Activated CD4-positive, alpha-beta memory T cell treated with anti-CD3 and anti-CD28 coated beads, Interleukin-2, amount 10 ng/mL, durations not matched to agents 7 days and 5 days (primary cell): ENCODE measurements around the gene NUDT8. TPM values are rescaled to one million over a fixed set of nuclear protein-coding genes. Genes with fewer than 3 reads are reported as not detected.

Experiments
- CTCF ChIA-PET: fragments of 350-600 bp; sonication (Branson Sonifier 250); formaldehyde crosslinking; loops from one replicate; lab custom pipeline; 2021; ENCODE audit warnings: antibody characterized with exemption, inconsistent platforms; lab: Charles Lee
- POLR2A ChIA-PET: fragments of 350-600 bp; sonication (Branson Sonifier 250); formaldehyde crosslinking; loops from one replicate; lab custom pipeline; 2021; ENCODE audit warnings: antibody characterized with exemption; lab: Charles Lee
- DNase-seq: peaks from one replicate; pipeline ENCODE4 v3.0.0-alpha.2; 2020
- H3K27ac Mint-ChIP-seq: one replicate; pipeline ENCODE4 v1.8.0; 2021; ENCODE audit warnings: mild to moderate bottlenecking, mixed read lengths
- H3K27me3 Mint-ChIP-seq: one replicate; pipeline ENCODE4 v1.8.0; 2021; ENCODE audit warnings: mixed read lengths
- H3K36me3 Mint-ChIP-seq: one replicate; pipeline ENCODE4 v1.8.0; 2021; ENCODE audit warnings: low read depth, mixed read lengths
- H3K4me1 Mint-ChIP-seq: one replicate; pipeline ENCODE4 v1.8.0; 2021; ENCODE audit warnings: mixed read lengths
- H3K4me3 Mint-ChIP-seq: one replicate; pipeline ENCODE4 v1.8.0; 2021; ENCODE audit warnings: mild to moderate bottlenecking, mixed read lengths
- H3K9me3 Mint-ChIP-seq: one replicate; pipeline ENCODE4 v1.8.0; 2021; ENCODE audit warnings: mixed read lengths
- total RNA-seq, 2 experiments: library from RNA; stranded (reverse); gene quantifications; one replicate each; pipeline ENCODE4 v1.2.3, GENCODE V29; 2021

NUDT8 gene
- total RNA-seq, 2 experiments from 2014 or later, result 9.3 to 10.8 TPM

DNA sequence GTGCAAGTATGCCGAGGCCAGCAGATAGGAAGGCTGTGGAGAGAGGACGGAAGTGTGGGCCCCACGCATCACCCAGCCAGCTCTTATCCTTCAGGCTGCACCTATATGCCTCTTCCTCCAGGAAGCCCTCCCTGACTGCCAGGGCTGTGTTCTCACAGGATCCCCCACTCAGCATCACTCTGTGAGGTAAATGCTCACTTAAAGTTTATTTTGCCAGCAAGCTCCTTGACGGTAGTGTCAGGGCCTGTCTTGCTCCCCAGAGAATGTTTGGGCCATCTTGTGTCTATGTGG is 5.4 kb upstream of the NUDT8 start:
- ChIA-PET POLR2A (interaction anchor here (1.0 kb wide), 1 partner anchor 11 kb away, joined by 5 read pairs; no protein-coding TSS in a partner anchor), CTCF (interaction anchor here (1.2 kb wide), 1 partner anchor 22 kb away, joined by 8 read pairs; no protein-coding TSS in a partner anchor)
- no peak overlapping the region for H3K27ac Mint-ChIP-seq
- H3K4me1 Mint-ChIP-seq, result peaks cover 18% of the 10 kb centered on the region
- no peaks in the 10 kb centered on the region for H3K27me3 Mint-ChIP-seq
- no peaks in the 10 kb centered on the region for H3K36me3 Mint-ChIP-seq
- H3K9me3 Mint-ChIP-seq, result no peaks in the 10 kb centered on the region
- H3K4me3 Mint-ChIP-seq, result no peak overlapping the region
- DNase-seq, result no peak

DNA sequence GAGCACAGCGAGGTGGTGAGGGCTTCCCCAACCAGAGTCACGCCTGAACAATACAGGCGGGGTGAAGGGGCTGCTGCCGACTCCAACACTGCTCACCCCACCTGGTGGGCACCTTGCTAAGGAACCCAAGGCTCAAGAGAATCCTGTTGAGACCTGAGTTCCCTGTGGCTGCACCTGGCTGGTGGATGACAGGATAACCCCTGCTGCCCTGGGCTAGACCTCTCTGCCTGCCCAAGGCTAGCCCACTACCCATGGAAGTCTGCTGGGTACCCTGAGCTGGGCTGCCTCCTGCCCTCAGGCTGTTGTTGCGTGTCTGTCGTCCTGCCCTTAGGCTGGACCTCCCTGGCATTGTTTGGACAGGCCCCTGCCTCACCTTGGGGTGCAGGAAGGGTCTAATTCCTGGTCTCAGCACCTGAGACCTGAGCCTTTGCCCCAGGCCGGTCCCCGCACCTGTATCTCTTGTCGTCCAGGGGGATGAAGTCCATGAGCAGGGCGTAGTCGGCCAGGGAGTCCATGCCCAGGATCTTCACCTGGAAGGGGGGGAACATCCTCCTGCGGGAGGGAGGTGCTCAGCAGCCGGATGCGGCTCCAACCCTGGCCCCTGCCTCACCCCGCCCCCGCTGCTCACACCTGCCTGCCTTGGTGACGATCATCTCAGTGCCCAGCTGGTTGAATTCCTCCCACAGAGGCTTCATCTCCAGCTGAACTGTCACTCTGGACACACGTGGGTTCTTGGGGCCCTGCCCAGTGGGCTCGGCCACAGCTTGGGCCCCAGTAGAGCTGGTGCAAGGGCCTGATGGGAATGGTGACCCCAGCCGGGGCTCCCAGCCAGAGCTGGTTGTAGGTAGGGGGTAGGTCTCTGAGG is 4.9 kb upstream of the NUDT8 start:
- CTCF ChIA-PET, result no interaction called here
- no peaks in the 10 kb centered on the region for H3K27me3 Mint-ChIP-seq
- POLR2A ChIA-PET, result interaction anchor here (1.0 kb wide), 1 partner anchor 11 kb away, joined by 5 read pairs; no protein-coding TSS in a partner anchor
- no peak overlapping the region for H3K4me3 Mint-ChIP-seq
- peaks cover 18% of the 10 kb centered on the region for H3K4me1 Mint-ChIP-seq
- H3K36me3 Mint-ChIP-seq, result no peaks in the 10 kb centered on the region
- H3K27ac Mint-ChIP-seq, result no peak overlapping the region
- H3K9me3 Mint-ChIP-seq, result no peaks in the 10 kb centered on the region
- DNase-seq, result no peak

DNA sequence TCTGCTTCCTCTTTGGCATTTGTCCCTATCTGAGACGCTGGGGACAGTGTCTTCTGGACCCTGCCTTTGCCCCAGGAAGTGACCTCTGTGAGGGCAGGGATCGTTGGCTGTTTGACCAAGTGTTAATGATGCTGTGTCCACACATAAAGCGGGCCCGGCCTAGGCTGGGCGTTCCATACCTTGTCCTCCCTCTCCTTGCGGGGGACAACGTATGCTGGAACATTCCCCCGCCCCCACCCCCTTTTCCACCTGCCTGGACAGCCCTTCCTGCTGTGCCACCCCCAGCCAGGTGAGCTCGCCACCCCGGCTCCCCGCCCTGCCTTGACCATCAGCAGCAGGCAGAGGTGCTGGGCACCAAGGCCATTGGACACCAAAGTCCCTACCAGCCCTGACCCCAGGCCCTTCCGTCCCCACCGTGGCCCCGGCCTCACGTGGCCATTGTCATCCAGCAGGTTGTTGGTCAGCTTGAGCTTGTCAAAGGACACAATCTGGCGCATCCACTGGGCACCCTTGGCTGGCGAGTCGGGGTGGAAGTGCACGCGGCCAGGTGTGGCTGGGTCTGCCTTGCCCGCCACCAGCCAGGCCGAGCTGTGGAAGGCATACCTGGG is 4.1 kb upstream of the NUDT8 start:
- ChIA-PET POLR2A (no interaction called here), CTCF (no interaction called here)
- H3K27ac Mint-ChIP-seq, result no peak overlapping the region
- H3K9me3 Mint-ChIP-seq, result no peaks in the 10 kb centered on the region
- DNase-seq, result no peak
- no peak overlapping the region for H3K4me3 Mint-ChIP-seq
- H3K4me1 Mint-ChIP-seq, result peaks cover 22% of the 10 kb centered on the region
- no peaks in the 10 kb centered on the region for H3K27me3 Mint-ChIP-seq
- no peaks in the 10 kb centered on the region for H3K36me3 Mint-ChIP-seq

DNA sequence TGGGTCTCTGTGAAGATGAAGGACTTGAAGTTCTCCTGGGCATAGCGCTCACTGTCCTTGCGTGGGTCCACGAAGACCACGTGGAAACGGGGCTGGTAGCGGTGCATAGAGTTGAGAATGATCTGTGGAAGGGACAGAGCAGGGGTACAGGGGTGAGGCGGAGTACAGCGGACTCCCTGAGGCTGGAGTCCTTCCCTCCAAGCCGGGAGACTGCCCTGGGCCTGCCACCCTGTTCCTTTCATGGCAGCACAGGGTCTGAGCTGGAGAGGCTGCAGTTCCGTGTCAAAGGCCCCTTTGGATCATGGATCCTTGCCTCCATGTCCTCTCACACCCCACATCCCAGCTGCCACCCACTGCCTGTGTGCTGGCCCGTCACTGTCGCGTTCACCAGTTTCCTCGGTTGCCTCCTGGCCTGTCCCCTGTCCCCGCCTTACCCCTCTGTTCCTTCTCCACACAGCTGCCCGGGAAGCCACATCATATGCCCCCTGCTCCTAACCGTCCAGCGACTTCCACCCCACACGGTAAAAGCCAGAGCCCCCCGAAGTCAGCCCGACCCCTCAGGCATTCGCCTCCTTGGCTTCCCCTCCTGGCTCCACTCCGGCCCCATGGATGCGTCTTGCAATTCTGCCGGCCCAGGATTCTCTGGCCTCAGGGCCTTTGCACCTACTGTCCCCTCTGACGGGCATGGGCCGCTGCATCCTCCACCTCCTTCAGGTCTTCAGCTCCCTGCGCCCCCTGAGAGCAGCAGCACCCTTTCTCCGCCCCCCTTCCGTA is 3.4 kb upstream of the NUDT8 start:
- Mint-ChIP-seq H3K36me3 (no peaks in the 10 kb centered on the region), H3K4me1 (peaks cover 27% of the 10 kb centered on the region), H3K27me3 (no peaks in the 10 kb centered on the region), H3K27ac (no peak overlapping the region), H3K4me3 (no peak overlapping the region), H3K9me3 (no peaks in the 10 kb centered on the region)
- ChIA-PET POLR2A (interaction anchor here (0.6 to 5.6 kb wide), 2 partner anchors 15 to 20 kb away, joined by 3 to 38 read pairs; no protein-coding TSS in a partner anchor), CTCF (interaction anchor here (1.8 kb wide), 1 partner anchor 26 kb away, joined by 6 read pairs; no protein-coding TSS in a partner anchor)
- DNase-seq, result no peak

DNA sequence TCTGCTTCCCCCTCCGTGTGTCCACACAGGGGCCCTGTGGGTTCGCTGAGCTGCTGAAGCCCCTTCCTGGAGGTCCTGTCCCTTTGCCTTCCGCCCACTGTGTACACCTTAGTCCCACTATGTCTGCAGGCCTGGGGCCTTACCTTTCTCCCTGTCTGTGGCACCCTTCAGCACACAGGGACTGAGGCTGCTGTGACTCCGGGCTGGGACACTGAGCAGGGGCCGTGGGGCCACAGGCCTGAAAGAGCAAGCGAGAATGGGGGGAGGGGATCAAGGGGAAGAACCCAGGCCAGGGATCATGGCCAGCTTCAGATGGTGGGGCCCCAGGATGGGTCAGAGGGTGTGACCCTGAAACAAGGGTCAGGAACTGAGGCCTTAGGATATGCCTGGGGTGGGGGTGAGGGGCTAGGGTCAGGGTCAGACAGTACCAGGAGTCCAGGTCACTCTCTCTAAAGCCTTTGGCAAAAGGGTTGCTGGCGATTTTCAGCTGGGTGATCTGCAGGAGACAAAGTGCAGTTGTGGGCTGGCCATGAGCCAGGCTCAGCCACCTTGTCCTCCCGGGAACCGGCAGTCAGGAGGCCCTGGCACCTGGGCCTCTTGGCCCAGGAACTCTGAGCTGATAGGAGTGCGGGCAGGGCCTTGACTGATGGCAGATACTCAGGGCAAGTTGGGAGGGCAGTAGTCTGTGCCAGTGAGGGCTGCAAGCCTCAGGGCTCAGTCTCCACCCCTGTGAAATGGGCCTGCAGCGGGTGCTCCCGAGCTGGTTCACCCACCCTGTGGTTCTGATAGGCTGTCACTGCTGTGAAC is 2.6 kb upstream of the NUDT8 start:
- POLR2A ChIA-PET, result interaction anchor here (0.6 to 5.6 kb wide), 2 partner anchors 14 to 19 kb away, joined by 3 to 38 read pairs; no protein-coding TSS in a partner anchor
- CTCF ChIA-PET, result interaction anchor here (1.8 kb wide), 1 partner anchor 27 kb away, joined by 6 read pairs; no protein-coding TSS in a partner anchor
- H3K27ac Mint-ChIP-seq, result no peak overlapping the region

DNA sequence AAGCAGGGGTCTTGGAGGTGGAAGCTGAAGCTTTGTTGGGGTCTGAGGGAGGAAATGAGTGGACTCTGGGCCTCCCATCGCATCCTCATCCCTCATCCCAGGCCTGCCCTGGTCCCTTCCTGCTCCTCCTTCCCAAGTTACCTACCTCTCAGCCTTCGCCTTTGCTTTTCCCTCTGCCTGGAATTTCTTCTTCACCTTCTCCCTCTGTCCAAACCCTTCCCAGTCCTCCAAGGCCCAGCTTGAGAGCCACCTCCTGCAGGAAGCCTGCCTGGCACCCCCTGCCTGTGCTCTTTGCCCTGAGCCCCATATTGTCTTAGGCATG is 2.1 kb upstream of the NUDT8 start:
- CTCF ChIA-PET, result interaction anchor here (1.8 to 4.3 kb wide), 3 partner anchors 16 to 27 kb away, joined by 6 to 57 read pairs (median 25); no protein-coding TSS in a partner anchor
- Mint-ChIP-seq H3K9me3 (no peaks in the 10 kb centered on the region), H3K4me3 (peak overlapping the region; percentile 39), H3K36me3 (no peaks in the 10 kb centered on the region), H3K4me1 (peaks cover 24% of the 10 kb centered on the region), H3K27ac (no peak overlapping the region), H3K27me3 (no peaks in the 10 kb centered on the region)
- no peak for DNase-seq
- POLR2A ChIA-PET, result interaction anchor here (5.6 kb wide), 1 partner anchor 18 kb away, joined by 38 read pairs; no protein-coding TSS in a partner anchor

More for the DNA sequence above, 2.6 kb upstream of the NUDT8 start:
- Mint-ChIP-seq H3K4me3 (peak overlapping the region; percentile 39), H3K36me3 (no peaks in the 10 kb centered on the region), H3K4me1 (peaks cover 28% of the 10 kb centered on the region), H3K9me3 (no peaks in the 10 kb centered on the region), H3K27me3 (no peaks in the 10 kb centered on the region)
- no peak for DNase-seq

DNA sequence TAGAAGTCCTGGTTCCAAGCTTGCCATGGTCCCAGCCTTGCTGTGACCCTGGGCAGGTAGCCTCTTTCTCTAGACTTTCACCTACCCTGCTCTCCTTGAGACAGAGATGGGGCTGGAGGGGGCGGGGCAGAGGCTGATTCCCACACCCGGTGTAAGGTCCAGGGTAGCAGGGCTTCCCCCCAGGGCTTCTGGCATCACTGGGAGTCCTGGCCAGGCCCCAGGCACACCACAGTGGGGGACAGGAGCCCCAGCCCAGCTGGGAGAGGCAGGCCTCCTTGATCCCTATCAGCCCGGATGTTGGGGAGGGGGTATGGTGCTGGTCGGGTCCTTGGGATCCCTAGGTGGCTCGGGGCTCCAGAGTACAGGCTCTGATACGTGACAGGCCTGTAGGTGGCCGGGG is 1.7 kb upstream of the NUDT8 start:
- no peaks in the 10 kb centered on the region for H3K36me3 Mint-ChIP-seq
- CTCF ChIA-PET, result interaction anchor here (1.8 to 4.3 kb wide), 3 partner anchors 16 to 28 kb away, joined by 6 to 57 read pairs (median 25); no protein-coding TSS in a partner anchor
- no peaks in the 10 kb centered on the region for H3K27me3 Mint-ChIP-seq
- no peak for DNase-seq
- POLR2A ChIA-PET, result interaction anchor here (3.2 to 5.6 kb wide), 2 partner anchors 15 to 18 kb away, joined by 17 to 38 read pairs; no protein-coding TSS in a partner anchor
- H3K9me3 Mint-ChIP-seq, result no peaks in the 10 kb centered on the region
- peaks cover 23% of the 10 kb centered on the region for H3K4me1 Mint-ChIP-seq
- peak overlapping the region; percentile 77 for H3K27ac Mint-ChIP-seq
- H3K4me3 Mint-ChIP-seq, result peak overlapping the region; percentile 76

DNA sequence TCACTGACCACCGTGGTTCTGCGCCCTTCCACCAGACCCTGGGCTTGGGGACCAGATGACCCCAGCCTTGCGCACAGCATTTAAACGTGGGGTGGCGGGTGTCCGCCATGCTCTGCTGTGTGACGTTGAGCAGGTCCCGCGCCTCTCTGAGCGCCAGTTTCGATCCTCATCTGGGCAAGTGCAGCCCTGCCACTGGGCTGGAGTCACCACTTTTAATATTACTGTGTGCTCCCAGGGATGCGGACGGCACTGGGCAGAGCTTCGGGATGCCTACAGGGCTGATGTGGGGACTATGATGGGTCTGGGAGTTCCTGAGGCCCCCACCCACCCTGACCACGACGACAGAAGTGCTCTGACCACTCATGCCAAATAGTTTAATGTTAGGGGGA is 1.2 kb upstream of the NUDT8 start:
- CTCF ChIA-PET, result interaction anchor here (1.4 to 4.3 kb wide), 7 partner anchors 13 to 391 kb away, joined by 4 to 57 read pairs (median 11); no protein-coding TSS in a partner anchor
- POLR2A ChIA-PET, result interaction anchor here (1.0 to 5.6 kb wide), 7 partner anchors 16 to 229 kb away, joined by 3 to 38 read pairs (median 5); partner anchors contain the start of genes ACY3 and PPP1CA
- Mint-ChIP-seq H3K27me3 (no peaks in the 10 kb centered on the region), H3K36me3 (no peaks in the 10 kb centered on the region), H3K4me1 (peaks cover 23% of the 10 kb centered on the region), H3K27ac (peak overlapping the region; percentile 77), H3K4me3 (peak overlapping the region; percentile 76), H3K9me3 (no peaks in the 10 kb centered on the region)
- no peak for DNase-seq

DNA sequence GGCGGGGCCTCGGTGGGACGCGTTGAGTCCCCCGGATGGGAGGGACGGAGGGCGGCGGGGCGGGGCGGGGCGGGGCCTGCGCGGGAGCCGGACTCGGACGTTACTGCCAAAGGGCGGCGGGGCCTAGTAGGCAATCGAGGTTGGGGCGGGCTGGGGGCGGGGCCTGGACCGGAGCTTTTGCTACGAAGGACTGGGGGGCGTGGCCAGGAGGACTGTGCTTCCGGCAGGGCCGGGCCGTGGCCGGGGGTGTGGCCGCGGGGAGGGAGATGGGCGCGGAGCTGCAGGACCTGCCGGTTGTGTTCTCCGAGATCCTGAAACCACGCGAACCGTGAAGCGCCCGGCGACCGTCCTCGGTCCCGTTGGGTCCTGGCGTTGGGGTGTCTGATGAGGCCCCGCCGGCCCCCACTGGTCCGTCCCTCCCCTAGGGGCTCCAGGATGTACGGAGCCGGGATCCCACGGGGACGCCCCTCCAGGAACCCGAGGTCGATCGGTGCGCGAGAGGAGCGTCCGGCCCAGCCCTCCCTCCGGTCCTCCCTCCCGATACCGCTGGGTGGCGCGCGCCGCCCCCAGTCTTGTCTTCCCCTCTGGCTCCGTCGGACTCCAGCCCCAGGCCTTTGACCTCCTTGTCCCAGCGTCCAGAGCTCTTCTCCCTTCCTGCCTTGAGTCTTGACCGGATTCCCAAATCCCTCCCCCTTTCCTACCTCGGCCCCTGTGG is 648 bp upstream of the NUDT8 start:
- H3K27ac Mint-ChIP-seq, result peak overlapping the region; percentile 93
- H3K27me3 Mint-ChIP-seq, result no peaks in the 10 kb centered on the region
- ChIA-PET POLR2A (interaction anchor here (0.7 to 5.6 kb wide), 11 partner anchors 9 to 391 kb away, joined by 3 to 38 read pairs (median 3); partner anchors contain the start of genes ACY3 and PPP1CA), CTCF (interaction anchor here (0.7 to 4.3 kb wide), 17 partner anchors 10 to 390 kb away, joined by 3 to 57 read pairs (median 6); partner anchors contain the start of genes ACY3 and PPP1CA)
- peak; percentile 98 for DNase-seq
- peak overlapping the region; percentile 82 for H3K4me3 Mint-ChIP-seq
- peaks cover 23% of the 10 kb centered on the region for H3K4me1 Mint-ChIP-seq
- H3K9me3 Mint-ChIP-seq, result no peaks in the 10 kb centered on the region
- H3K36me3 Mint-ChIP-seq, result no peaks in the 10 kb centered on the region

DNA sequence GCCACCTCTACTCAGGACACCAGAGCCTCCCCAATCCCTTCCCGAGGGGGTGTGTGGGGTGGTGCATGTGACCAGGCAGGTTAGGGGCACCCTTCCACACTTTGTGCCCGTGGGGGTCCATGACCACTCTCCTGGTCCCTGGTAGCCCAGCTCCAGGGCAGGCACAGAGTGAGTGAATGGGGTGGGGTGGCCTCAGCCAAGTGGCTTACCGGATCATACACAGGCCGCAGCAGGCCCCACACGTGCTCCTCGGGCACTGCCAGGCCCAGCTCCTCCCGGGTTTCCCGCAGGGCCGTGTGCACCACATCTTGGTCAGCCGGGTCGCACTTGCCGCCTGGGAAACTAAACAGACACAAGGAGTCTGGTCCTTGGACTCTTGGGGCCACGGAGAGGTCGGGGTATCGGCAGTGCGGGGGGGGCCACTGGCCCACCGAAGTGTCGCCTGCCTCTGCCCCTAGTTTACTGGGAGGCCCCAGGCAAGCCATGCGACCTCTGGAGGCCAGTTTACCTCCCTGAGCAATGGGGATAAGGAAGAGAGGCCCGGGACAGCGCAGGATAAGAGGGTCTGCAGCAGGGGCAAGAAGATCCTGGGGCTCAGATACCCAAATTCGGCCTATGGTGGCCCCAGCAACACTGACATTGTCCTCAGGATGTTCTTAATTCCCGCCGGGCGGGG is 889 bp downstream of the NUDT8 start:
- no peaks in the 10 kb centered on the region for H3K9me3 Mint-ChIP-seq
- H3K27me3 Mint-ChIP-seq, result no peaks in the 10 kb centered on the region
- ChIA-PET POLR2A (interaction anchor here (0.7 to 5.6 kb wide), 9 partner anchors 11 to 275 kb away, joined by 3 to 38 read pairs (median 5); partner anchors contain the start of genes ACY3 and POLD4), CTCF (interaction anchor here (0.7 to 4.3 kb wide), 19 partner anchors 9 to 389 kb away, joined by 3 to 57 read pairs (median 6); partner anchors contain the start of genes ACY3 and PPP1CA)
- no peaks in the 10 kb centered on the region for H3K36me3 Mint-ChIP-seq
- H3K4me1 Mint-ChIP-seq, result peaks cover 26% of the 10 kb centered on the region
- DNase-seq, result no peak
- H3K4me3 Mint-ChIP-seq, result peak overlapping the region; percentile 82
- H3K27ac Mint-ChIP-seq, result peak overlapping the region; percentile 68
